Mesenchymal stem cell (in vitro differentiated cells and primary cell): Measurements from ENCODE around the gene WSCD1.

Experiments used
- DNase-seq: peaks from one replicate; pipeline ENCODE4 v3.0.0-alpha.2; 2013
- H2AFZ ChIP-seq: one replicate; pipeline ENCODE4 v1.6.1; 2013; ENCODE audit warnings: low read depth, mild to moderate bottlenecking, control low read depth, inconsistent platforms, low read length, moderate library complexity
- H2AK5ac ChIP-seq: 2 replicates; pipeline ENCODE4 v1.6.1; 2013; ENCODE audit warnings: low read length, moderate library complexity, mild to moderate bottlenecking, inconsistent platforms; ENCODE audit not compliant: severe bottlenecking
- H2BK120ac ChIP-seq: one replicate; pipeline ENCODE4 v1.6.1; 2013; ENCODE audit warnings: low read depth, mild to moderate bottlenecking, inconsistent platforms, low read length, moderate library complexity
- H2BK12ac ChIP-seq, 2 experiments: one replicate each; pipeline ENCODE4 v1.6.1; 2013; ENCODE audit warnings: inconsistent platforms in 2 of 2, low read length in 2 of 2, mild to moderate bottlenecking in 2 of 2, moderate library complexity in 2 of 2, control low read depth in 1 of 2
- H2BK15ac ChIP-seq: one replicate; pipeline ENCODE4 v1.6.1; 2013; ENCODE audit warnings: mild to moderate bottlenecking, low read depth, inconsistent platforms; ENCODE audit not compliant: poor library complexity, severe bottlenecking
- H2BK5ac ChIP-seq: 2 replicates; pipeline ENCODE4 v1.6.1; 2013; ENCODE audit warnings: low read depth, mild to moderate bottlenecking, low read length, control low read depth, inconsistent platforms; ENCODE audit not compliant: poor library complexity, severe bottlenecking
- H3K14ac ChIP-seq, 2 experiments: one replicate each; pipeline ENCODE4 v1.6.1; 2013; ENCODE audit warnings: inconsistent platforms in 2 of 2, low read length in 2 of 2, control low read depth in 1 of 2, mild to moderate bottlenecking in 1 of 2, moderate library complexity in 1 of 2
- H3K18ac ChIP-seq, 2 experiments: one replicate each; pipeline ENCODE4 v1.6.1; 2013; ENCODE audit warnings: inconsistent platforms in 2 of 2, low read length in 2 of 2, control low read depth in 1 of 2, low read depth in 1 of 2, mild to moderate bottlenecking in 1 of 2
- H3K23ac ChIP-seq, 2 experiments: one replicate each; pipeline ENCODE4 v1.6.1; 2013; ENCODE audit warnings: inconsistent platforms in 2 of 2, low read length in 2 of 2, mild to moderate bottlenecking in 2 of 2, moderate library complexity in 2 of 2, control low read depth in 1 of 2
- H3K27ac ChIP-seq: 2 replicates; pipeline ENCODE4 v1.5.1; 2013; ENCODE audit warnings: mild to moderate bottlenecking, moderate library complexity, low read length, control low read depth, inconsistent platforms; ENCODE audit not compliant: poor library complexity, severe bottlenecking
- H3K27me3 ChIP-seq, 2 experiments: 2 replicates each; pipeline versions ENCODE4 v1.6.1 to v1.7.0; 2013; ENCODE audit warnings: low read length in 2 of 2, mild to moderate bottlenecking in 2 of 2, moderate library complexity in 2 of 2, control low read depth in 1 of 2, inconsistent platforms in 1 of 2; ENCODE audit not compliant: control insufficient read depth in 1 of 2, insufficient read depth in 1 of 2
- H3K36me3 ChIP-seq, 2 experiments: 2 replicates each; pipeline versions ENCODE4 v1.6.1 to v1.7.0; 2013; ENCODE audit warnings: low read length in 2 of 2, control low read depth in 1 of 2, inconsistent platforms in 1 of 2, low read depth in 1 of 2, mild to moderate bottlenecking in 1 of 2; ENCODE audit not compliant: insufficient read depth in 2 of 2, control insufficient read depth in 1 of 2
- H3K4ac ChIP-seq, 2 experiments: one replicate each; pipeline ENCODE4 v1.6.1; 2013; ENCODE audit warnings: inconsistent platforms in 2 of 2, low read length in 2 of 2, mild to moderate bottlenecking in 2 of 2, moderate library complexity in 2 of 2, control low read depth in 1 of 2, low read depth in 1 of 2
- H3K4me1 ChIP-seq: 2 replicates; pipeline ENCODE4 v1.6.1; 2013; ENCODE audit warnings: low read depth, low read length, control low read depth; ENCODE audit not compliant: control insufficient read depth, insufficient read depth
- H3K4me2 ChIP-seq: 2 replicates; pipeline ENCODE4 v1.6.1; 2013; ENCODE audit warnings: low read length, mild to moderate bottlenecking, inconsistent platforms; ENCODE audit not compliant: poor library complexity, severe bottlenecking
- H3K4me3 ChIP-seq, 2 experiments: 2 replicates each; pipeline versions ENCODE4 v1.5.1 to v1.7.0; 2013; ENCODE audit warnings: low read length in 2 of 2, mild to moderate bottlenecking in 2 of 2, control low read depth in 1 of 2, low read depth in 1 of 2; ENCODE audit not compliant: insufficient read depth in 1 of 2
- H3K79me1 ChIP-seq: replicated peaks from 2 replicates; pipeline ENCODE4 v1.6.1; 2013; ENCODE audit warnings: mild to moderate bottlenecking, control low read depth, low read length, inconsistent platforms; ENCODE audit not compliant: poor library complexity, severe bottlenecking
- H3K9ac ChIP-seq: 2 replicates; pipeline ENCODE4 v1.7.0; 2013; ENCODE audit warnings: mild to moderate bottlenecking, low read length, moderate library complexity
- H3K9me3 ChIP-seq: 2 replicates; pipeline ENCODE4 v1.7.0; 2013; ENCODE audit warnings: mild to moderate bottlenecking, low read length; ENCODE audit not compliant: control insufficient read depth
- H4K8ac ChIP-seq: one replicate; pipeline ENCODE4 v1.6.1; 2013; ENCODE audit warnings: inconsistent platforms, mild to moderate bottlenecking, low read length, moderate library complexity
- H4K91ac ChIP-seq: one replicate; pipeline ENCODE4 v1.6.1; 2013; ENCODE audit warnings: mild to moderate bottlenecking, low read length, inconsistent platforms
- WGBS: methylation state at CpG from one replicate; pipeline ENCODE4 v1.1.7; 2013; ENCODE audit warnings: mixed read lengths; 5-methylcytosine and 5-hydroxymethylcytosine counted together

The WSCD1 gene

DNA sequence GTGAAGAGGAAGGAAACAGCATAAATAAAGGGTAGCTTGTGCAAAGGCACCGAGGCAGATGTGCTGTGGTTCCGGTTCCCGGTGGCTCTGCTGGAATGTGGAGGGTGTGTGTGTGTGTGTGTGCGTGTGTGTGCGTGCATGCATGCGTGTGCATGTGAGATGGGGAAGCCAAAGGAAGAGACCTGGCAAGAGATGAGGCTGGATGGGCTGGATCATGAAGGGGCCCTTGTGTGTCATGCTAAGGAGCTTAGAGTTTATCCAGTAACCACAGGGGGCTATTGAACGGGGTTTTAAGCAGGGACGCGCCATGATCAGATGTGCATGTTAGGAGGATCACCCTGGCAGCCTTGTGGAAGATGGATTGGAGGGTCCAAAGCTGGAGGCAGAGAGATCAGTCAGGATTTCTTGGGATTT is 8.3 kb downstream of the WSCD1 start:
- Histone ChIP-seq H3K9me3 (no peaks in the 10 kb centered on the region), H3K27me3 (peaks cover 0 to 66% of the 10 kb centered on the region in 2 experiments), H3K9ac (no peak overlapping the region), H3K27ac (no peak overlapping the region), H3K4me3 (no peak overlapping the region), H2BK5ac (no peak overlapping the region), H3K18ac (no peak overlapping the region), H3K4ac (no peak overlapping the region), H3K4me1 (no peaks in the 10 kb centered on the region), H3K79me1 (no peaks in the 10 kb centered on the region), H2BK120ac (no peak overlapping the region), H4K91ac (no peak overlapping the region), H2BK15ac (no peak overlapping the region), H3K36me3 (peaks cover 0 to 4% of the 10 kb centered on the region in 2 experiments), H2BK12ac (no peak overlapping the region), H2AK5ac (no peak overlapping the region), H2AFZ (no peak overlapping the region), H3K14ac (no peak overlapping the region), H3K23ac (no peak overlapping the region), H3K4me2 (no peak overlapping the region), H4K8ac (no peak overlapping the region)
- 93% methylated on average over 9 of the region's 9 CpGs for WGBS
- DNase-seq: no peak

- Histone ChIP-seq H3K79me1 (no peaks in the 10 kb centered on the region), H3K27me3 (peaks cover 0 to 70% of the 10 kb centered on the region in 2 experiments), H4K8ac (no peak overlapping the region), H3K4ac (no peak overlapping the region), H4K91ac (no peak overlapping the region), H2BK120ac (no peak overlapping the region), H3K9ac (no peak overlapping the region), H3K4me3 (no peak overlapping the region), H3K36me3 (peaks cover 0 to 4% of the 10 kb centered on the region in 2 experiments), H2AK5ac (no peak overlapping the region), H3K4me1 (no peaks in the 10 kb centered on the region), H3K18ac (no peak overlapping the region), H3K27ac (no peak overlapping the region), H3K9me3 (no peaks in the 10 kb centered on the region), H3K14ac (no peak overlapping the region), H3K4me2 (no peak overlapping the region), H2BK12ac (no peak overlapping the region), H2BK15ac (no peak overlapping the region), H2BK5ac (no peak overlapping the region), H3K23ac (no peak overlapping the region), H2AFZ (no peak overlapping the region)
- WGBS: 89% methylated on average over 13 of the region's 13 CpGs
- no peak for DNase-seq
Observed at GRCh38 chr17:6079155-6079888, 9.1 kb downstream of the WSCD1 start.

DNA sequence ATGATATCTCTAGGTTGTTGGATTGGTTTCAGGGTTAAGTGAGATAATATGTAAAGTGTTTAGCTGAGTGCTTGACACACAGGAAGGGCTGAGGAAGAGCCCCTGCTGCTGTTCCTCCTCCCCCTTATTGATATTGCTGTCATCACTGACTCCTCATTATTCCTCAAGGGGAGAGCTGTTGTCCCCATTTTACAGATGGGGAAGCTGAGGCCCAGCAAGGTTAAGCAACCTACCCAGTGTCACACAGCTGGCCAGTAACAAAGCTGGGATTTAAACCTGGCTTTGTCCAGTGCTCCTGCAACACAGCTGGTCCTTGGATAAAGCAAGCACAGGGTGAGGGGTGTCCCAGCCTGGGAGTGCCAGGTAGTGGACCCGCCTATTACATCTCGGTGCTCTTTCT is 9.8 kb downstream of the WSCD1 start:
- Histone ChIP-seq H3K4me2 (no peak overlapping the region), H3K36me3 (peaks cover 0 to 4% of the 10 kb centered on the region in 2 experiments), H3K4ac (no peak overlapping the region), H3K23ac (no peak overlapping the region), H2BK5ac (no peak overlapping the region), H3K79me1 (no peaks in the 10 kb centered on the region), H2AFZ (no peak overlapping the region), H2BK12ac (no peak overlapping the region), H3K27me3 (peaks cover 0 to 70% of the 10 kb centered on the region in 2 experiments), H3K18ac (no peak overlapping the region), H3K4me1 (no peaks in the 10 kb centered on the region), H2AK5ac (no peak overlapping the region), H3K9me3 (no peaks in the 10 kb centered on the region), H3K9ac (no peak overlapping the region), H4K91ac (no peak overlapping the region), H2BK15ac (no peak overlapping the region), H4K8ac (no peak overlapping the region), H2BK120ac (no peak overlapping the region), H3K27ac (no peak overlapping the region), H3K4me3 (no peak overlapping the region), H3K14ac (no peak overlapping the region)
- no peak for DNase-seq
- 92% methylated on average over 2 of the region's 2 CpGs for WGBS

DNA sequence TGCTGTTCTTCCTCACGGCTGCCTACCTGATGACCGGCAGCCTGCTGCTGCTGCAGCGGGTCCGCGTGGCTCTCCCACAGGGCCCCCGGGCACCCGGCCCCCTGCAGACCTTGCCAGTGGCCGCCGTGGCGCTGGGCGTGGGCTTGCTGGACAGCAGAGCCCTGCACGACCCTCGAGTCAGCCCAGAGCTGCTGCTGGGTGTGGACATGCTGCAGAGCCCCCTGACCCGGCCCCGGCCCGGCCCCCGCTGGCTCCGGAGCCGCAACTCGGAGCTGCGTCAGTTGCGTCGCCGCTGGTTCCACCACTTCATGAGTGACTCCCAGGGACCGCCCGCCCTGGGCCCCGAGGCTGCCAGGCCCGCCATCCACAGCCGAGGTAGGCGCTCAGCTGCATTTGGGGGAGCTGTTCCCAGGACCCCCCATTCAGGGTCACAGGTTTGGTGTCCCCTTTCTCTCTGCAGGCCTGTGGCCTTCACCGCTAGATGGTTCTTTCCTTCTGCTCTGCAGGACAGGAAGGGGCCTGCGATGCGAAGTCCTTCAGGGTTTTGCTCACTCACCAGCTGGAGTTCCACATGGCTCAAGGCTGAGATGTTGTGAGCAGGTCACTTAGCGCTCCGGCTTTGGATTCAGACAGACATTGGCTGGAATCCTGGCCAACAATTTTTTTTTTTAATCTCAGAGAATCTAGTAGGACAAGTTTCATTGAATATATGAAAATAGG is 10.7 kb downstream of the WSCD1 start:
- Histone ChIP-seq H3K14ac (no peak overlapping the region), H2AFZ (no peak overlapping the region), H3K9ac (no peak overlapping the region), H3K4me2 (no peak overlapping the region), H3K18ac (no peak overlapping the region), H2BK5ac (no peak overlapping the region), H3K4me3 (no peak overlapping the region), H2BK15ac (no peak overlapping the region), H2AK5ac (no peak overlapping the region), H3K23ac (no peak overlapping the region), H2BK120ac (no peak overlapping the region), H3K27ac (no peak overlapping the region), H3K9me3 (no peaks in the 10 kb centered on the region), H3K79me1 (no peaks in the 10 kb centered on the region), H3K4me1 (no peaks in the 10 kb centered on the region), H3K36me3 (peaks cover 0 to 4% of the 10 kb centered on the region in 2 experiments), H2BK12ac (no peak overlapping the region), H3K27me3 (peaks cover 0 to 69% of the 10 kb centered on the region in 2 experiments), H4K8ac (no peak overlapping the region), H4K91ac (no peak overlapping the region), H3K4ac (no peak overlapping the region)
- no peak for DNase-seq
- 94% methylated on average over 35 of the region's 35 CpGs for WGBS
